Trophoblast cell (in vitro differentiated cells and primary cell): ENCODE data around the gene DBR1.
A peak's percentile ranks its signal among the peaks of the same experiment; 100 is the strongest.

Source experiments
- DNase-seq, 2 donors: peaks; one replicate each; pipeline ENCODE4 v3.0.0-alpha.2; 2016
- H2AFZ ChIP-seq: 2 replicates; pipeline ENCODE4 v1.6.1; 2013; ENCODE audit warnings: low read length, moderate library complexity, mild to moderate bottlenecking; ENCODE audit not compliant: insufficient read depth, poor library complexity
- H2AK5ac ChIP-seq: 2 replicates; pipeline ENCODE4 v1.6.1; 2013; ENCODE audit warnings: mild to moderate bottlenecking, low read length
- H2BK120ac ChIP-seq: 2 replicates; pipeline ENCODE4 v1.6.1; 2013; ENCODE audit warnings: low read length, mild to moderate bottlenecking, moderate library complexity; ENCODE audit not compliant: insufficient read depth, poor library complexity
- H2BK12ac ChIP-seq: 2 replicates; pipeline ENCODE4 v1.6.1; 2013; ENCODE audit warnings: mild to moderate bottlenecking, low read length, moderate library complexity
- H2BK5ac ChIP-seq: 2 replicates; pipeline ENCODE4 v1.6.1; 2013; ENCODE audit warnings: low read length, low read depth, moderate library complexity, mild to moderate bottlenecking; ENCODE audit not compliant: poor library complexity
- H3K14ac ChIP-seq: 2 replicates; pipeline ENCODE4 v1.6.1; 2013; ENCODE audit warnings: mild to moderate bottlenecking, low read length
- H3K18ac ChIP-seq: 2 replicates; pipeline ENCODE4 v1.6.1; 2013; ENCODE audit warnings: mild to moderate bottlenecking, low read length
- H3K23ac ChIP-seq: 2 replicates; pipeline ENCODE4 v1.6.1; 2013; ENCODE audit warnings: low read length
- H3K27ac ChIP-seq: 2 replicates; pipeline ENCODE4 v1.5.1; 2013; ENCODE audit warnings: low read depth, mild to moderate bottlenecking, inconsistent platforms, low read length, moderate library complexity
- H3K27me3 ChIP-seq: 2 replicates; pipeline ENCODE4 v1.6.1; 2013; ENCODE audit warnings: inconsistent platforms, mild to moderate bottlenecking, low read length, moderate library complexity; ENCODE audit not compliant: insufficient read depth
- H3K36me3 ChIP-seq, 2 experiments: 1 replicate in 1 of 2; 2 replicates in 1 of 2; pipeline ENCODE4 v1.6.1; 2013; ENCODE audit warnings: low read length in 2 of 2, mild to moderate bottlenecking in 2 of 2, moderate library complexity in 1 of 2; ENCODE audit not compliant: insufficient read depth in 2 of 2, control insufficient read depth in 1 of 2
- H3K4ac ChIP-seq: 2 replicates; pipeline ENCODE4 v1.6.1; 2013; ENCODE audit warnings: low read depth, mild to moderate bottlenecking, low read length, moderate library complexity
- H3K4me1 ChIP-seq, 2 experiments: 1 replicate in 1 of 2; 2 replicates in 1 of 2; pipeline ENCODE4 v1.6.1; 2013; ENCODE audit warnings: low read length in 2 of 2, mild to moderate bottlenecking in 2 of 2, moderate library complexity in 1 of 2; ENCODE audit not compliant: insufficient read depth in 2 of 2, control insufficient read depth in 1 of 2
- H3K4me2 ChIP-seq: 2 replicates; pipeline ENCODE4 v1.6.1; 2013; ENCODE audit warnings: inconsistent platforms, mild to moderate bottlenecking, low read length, moderate library complexity
- H3K4me3 ChIP-seq: 2 replicates; pipeline ENCODE4 v1.5.1; 2013; ENCODE audit warnings: mild to moderate bottlenecking, low read depth, low read length, inconsistent platforms
- H3K79me1 ChIP-seq: one replicate; pipeline ENCODE4 v1.6.1; 2013; ENCODE audit warnings: low read length
- H3K79me2 ChIP-seq: 2 replicates; pipeline ENCODE4 v1.6.1; 2013; ENCODE audit warnings: low read length, mild to moderate bottlenecking; ENCODE audit not compliant: control insufficient read depth, insufficient read depth, poor library complexity
- H3K9ac ChIP-seq: 2 replicates; pipeline ENCODE4 v1.6.1; 2013; ENCODE audit warnings: mild to moderate bottlenecking, low read length
- H3K9me3 ChIP-seq: 2 replicates; pipeline ENCODE4 v1.6.1; 2013; ENCODE audit warnings: low read depth, mild to moderate bottlenecking, control low read depth, inconsistent platforms, low read length; ENCODE audit not compliant: insufficient read depth
- H4K12ac ChIP-seq: 2 replicates; pipeline ENCODE4 v1.6.1; 2013; ENCODE audit warnings: low read depth, mild to moderate bottlenecking, low read length, moderate library complexity
- H4K8ac ChIP-seq: 2 replicates; pipeline ENCODE4 v1.6.1; 2013; ENCODE audit warnings: low read depth, mild to moderate bottlenecking, low read length, moderate library complexity
- H4K91ac ChIP-seq: one replicate; pipeline ENCODE4 v1.6.1; 2013; ENCODE audit warnings: low read depth, mild to moderate bottlenecking, low read length, moderate library complexity
- WGBS: extraction: QIAGEN DNeasy Blood & Tissue Kit; methylation state at CpG from one replicate; pipeline ENCODE4 v1.1.7; 2013; ENCODE audit warnings: missing lambda C conversion rate; ENCODE audit not compliant: insufficient read length, insufficient coverage; ENCODE audit errors: extremely low coverage; 5-methylcytosine and 5-hydroxymethylcytosine counted together

Gene DBR1

DNA sequence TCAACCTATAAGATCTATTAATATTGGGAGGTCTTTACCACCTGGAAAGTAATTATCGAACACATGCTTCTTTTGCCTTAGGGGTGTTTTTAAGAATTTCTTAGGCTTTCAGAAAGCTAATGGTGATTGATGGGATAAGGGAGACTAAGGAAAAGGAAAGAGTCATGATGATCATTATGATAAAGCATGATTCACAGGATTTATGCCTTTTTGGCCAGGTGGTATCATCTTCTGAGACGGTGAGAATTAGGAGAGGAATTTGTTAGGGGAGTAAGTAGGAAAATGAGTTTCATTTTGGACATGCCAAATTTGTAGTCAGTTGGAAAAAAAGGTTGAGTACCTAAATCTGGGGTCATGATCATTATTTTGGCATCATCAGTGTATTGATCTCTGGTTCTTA lies 21.3 kb upstream of the DBR1 start:
- Histone ChIP-seq H2BK12ac (no peak overlapping the region), H2BK5ac (no peak overlapping the region), H3K4ac (no peak overlapping the region), H4K12ac (no peak overlapping the region), H2BK120ac (no peak overlapping the region), H3K23ac (no peak overlapping the region), H3K27me3 (no peaks in the 10 kb centered on the region), H3K4me2 (no peak overlapping the region), H3K9me3 (no peaks in the 10 kb centered on the region), H3K36me3 (peaks cover 1 to 2% of the 10 kb centered on the region in 2 experiments), H2AK5ac (no peak overlapping the region), H3K4me3 (no peak overlapping the region), H3K79me1 (no peaks in the 10 kb centered on the region), H3K18ac (no peak overlapping the region), H3K27ac (no peak overlapping the region), H3K14ac (no peak overlapping the region), H4K8ac (no peak overlapping the region), H3K79me2 (peaks cover 5% of the 10 kb centered on the region), H3K4me1 (no peaks in the 10 kb centered on the region), H2AFZ (no peak overlapping the region), H3K9ac (no peak overlapping the region), H4K91ac (no peak overlapping the region)
- WGBS, result no CpG with 5 or more reads among the region's 2 CpGs
- no peak for DNase-seq

DNA sequence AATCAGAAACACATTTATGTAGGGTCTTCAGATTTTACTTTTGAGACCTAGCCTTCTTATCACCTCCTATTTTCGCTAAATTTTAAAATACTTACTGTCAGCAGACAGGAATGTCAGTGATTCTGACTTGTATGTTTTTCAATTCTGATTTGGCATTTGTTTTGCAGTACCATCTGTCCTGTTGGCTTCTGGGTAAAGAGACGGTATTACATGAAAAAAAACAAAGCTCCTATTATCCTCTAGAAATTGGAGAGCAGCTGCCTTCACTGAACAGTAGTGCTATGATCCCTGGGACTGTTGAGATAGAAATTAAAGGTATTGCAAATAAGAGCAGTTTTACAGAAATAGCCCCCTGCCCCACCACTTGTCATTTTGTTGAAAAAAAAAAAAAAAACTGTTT lies 20.8 kb upstream of the DBR1 start:
- Histone ChIP-seq H3K9me3 (no peaks in the 10 kb centered on the region), H2BK5ac (no peak overlapping the region), H3K4ac (no peak overlapping the region), H4K12ac (no peak overlapping the region), H3K9ac (no peak overlapping the region), H4K91ac (no peak overlapping the region), H2AK5ac (no peak overlapping the region), H2AFZ (no peak overlapping the region), H2BK120ac (no peak overlapping the region), H3K23ac (no peak overlapping the region), H2BK12ac (no peak overlapping the region), H3K4me2 (no peak overlapping the region), H3K18ac (no peak overlapping the region), H3K4me1 (no peaks in the 10 kb centered on the region), H3K14ac (no peak overlapping the region), H4K8ac (no peak overlapping the region), H3K36me3 (peaks cover 1 to 2% of the 10 kb centered on the region in 2 experiments), H3K79me1 (no peaks in the 10 kb centered on the region), H3K79me2 (peaks cover 5% of the 10 kb centered on the region), H3K27ac (no peak overlapping the region), H3K27me3 (no peaks in the 10 kb centered on the region), H3K4me3 (no peak overlapping the region)
- no peak for DNase-seq
- WGBS, result no CpG with 5 or more reads among the region's 2 CpGs

DNA sequence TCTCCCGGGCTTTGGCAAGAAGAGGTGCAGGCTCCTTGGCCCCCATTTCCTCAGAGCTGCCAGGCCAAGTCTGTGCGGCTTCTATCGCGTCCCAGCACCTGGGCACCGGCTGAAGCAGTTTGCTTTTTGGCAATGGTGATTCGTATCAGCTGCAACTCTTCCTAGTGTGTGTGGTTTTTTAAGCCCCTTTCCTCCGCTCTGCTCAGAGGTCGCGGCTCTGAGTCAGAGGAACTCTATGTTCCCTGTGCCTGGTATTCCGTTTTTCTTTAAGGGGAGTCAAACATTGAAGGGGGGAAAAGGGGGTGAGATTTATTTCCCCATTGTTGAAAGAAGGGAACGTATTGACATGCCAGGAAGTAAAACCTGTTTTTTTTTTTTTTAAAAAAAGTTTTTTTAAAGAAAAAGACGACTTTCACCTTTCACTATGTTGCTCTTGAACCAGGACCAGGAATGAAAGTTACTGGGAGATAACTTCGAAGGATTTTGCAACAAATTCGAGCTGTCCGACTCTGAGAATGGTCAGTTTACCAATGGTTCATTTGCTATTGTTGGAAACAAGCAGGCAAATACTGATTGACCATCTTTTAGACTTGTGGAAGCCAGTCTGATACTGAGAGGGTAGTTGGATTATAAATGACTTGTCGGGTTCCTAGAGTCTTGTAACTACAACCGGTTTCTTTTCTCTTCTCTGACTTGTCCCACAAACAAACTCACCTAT lies 13.5 kb upstream of the DBR1 start:
- Histone ChIP-seq H2BK5ac (no peak overlapping the region), H3K27me3 (no peaks in the 10 kb centered on the region), H3K79me2 (peaks cover 10% of the 10 kb centered on the region), H4K8ac (peak overlapping the region; percentile 96), H2AFZ (peak overlapping the region; percentile 95), H3K14ac (peak overlapping the region; percentile 98), H3K4me1 (peaks cover 2 to 3% of the 10 kb centered on the region in 2 experiments), H4K12ac (no peak overlapping the region), H3K18ac (no peak overlapping the region), H2AK5ac (no peak overlapping the region), H3K9ac (peak overlapping the region; percentile 89), H3K36me3 (peaks cover 1 to 2% of the 10 kb centered on the region in 2 experiments), H3K9me3 (no peaks in the 10 kb centered on the region), H3K27ac (peak overlapping the region; percentile 93), H3K4me3 (peak overlapping the region; percentile 91), H3K79me1 (peaks cover 8% of the 10 kb centered on the region), H4K91ac (no peak overlapping the region), H3K4me2 (peak overlapping the region; percentile 67), H2BK12ac (no peak overlapping the region), H3K4ac (peak overlapping the region; percentile 71), H3K23ac (no peak overlapping the region), H2BK120ac (no peak overlapping the region)
- no CpG with 5 or more reads among the region's 17 CpGs for WGBS
- DNase-seq, result peak; percentile 6 to 52

DNA sequence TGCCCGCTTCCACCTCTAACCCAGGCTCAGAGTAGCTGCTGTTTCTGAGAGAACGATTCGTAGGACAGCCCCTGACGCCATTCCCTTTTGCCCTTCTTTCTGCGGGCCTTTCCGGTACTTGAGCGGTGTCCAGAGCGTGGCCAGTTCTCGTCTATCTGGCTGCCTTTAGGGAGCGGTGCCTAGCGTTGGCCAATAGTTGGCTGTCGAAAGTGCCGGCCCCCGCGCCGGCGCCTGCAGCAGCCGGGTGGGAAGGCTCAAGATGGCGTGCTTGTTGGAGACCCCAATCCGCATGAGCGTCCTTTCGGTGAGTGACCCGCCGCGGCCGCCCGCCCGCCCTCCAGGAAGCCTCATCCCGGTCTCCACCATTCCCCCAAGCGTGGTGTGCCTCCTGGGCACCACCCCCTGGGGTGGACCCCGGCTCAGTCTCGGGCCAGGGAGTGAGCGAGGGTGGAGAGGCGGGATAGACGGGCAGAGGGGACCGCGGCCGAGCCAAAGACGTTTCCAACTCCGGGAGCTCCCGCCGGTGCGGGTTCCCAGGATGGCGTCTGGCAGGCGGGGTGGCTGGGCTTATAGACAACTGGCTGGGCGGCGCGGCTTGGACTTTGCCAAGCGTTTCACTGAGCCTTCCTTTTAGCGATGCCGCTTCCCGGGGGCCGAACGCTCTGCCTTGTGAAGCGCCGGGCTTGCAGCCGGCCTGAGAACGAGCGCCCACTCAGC lies 12.7 kb upstream of the DBR1 start, which contains the start of gene ARMC8:
TSS of gene ARMC8 (plus strand) at position 6 of the 717 bp plus-strand sequence. CDS start at position 260, 254 bp downstream.
- DNase-seq, result peak; percentile 64 to 91
- peak within 1 kb of the TSS; percentile 71 for H4K12ac ChIP-seq

More for the DNA sequence above, 12.7 kb upstream of the DBR1 start, which contains the start of gene ARMC8:
- Histone ChIP-seq H4K91ac (peak within 1 kb of the TSS; percentile 98), H3K4ac (peak within 1 kb of the TSS; percentile 95), H3K4me3 (peak within 1 kb of the TSS; percentile 91), H2BK12ac (peak within 1 kb of the TSS; percentile 85), H3K14ac (peak within 1 kb of the TSS; percentile 98), H3K79me2 (peaks cover 8% of the 10 kb centered on the region), H3K4me2 (peak within 1 kb of the TSS; percentile 57), H3K9ac (peak within 1 kb of the TSS; percentile 89), H3K79me1 (peaks cover 8% of the 10 kb centered on the region), H3K9me3 (no peaks in the 10 kb centered on the region), H2BK5ac (peak within 1 kb of the TSS; percentile 98), H3K4me1 (peaks cover 2 to 3% of the 10 kb centered on the region in 2 experiments), H2BK120ac (peak within 1 kb of the TSS; percentile 99), H4K8ac (peak within 1 kb of the TSS; percentile 96), H2AK5ac (no peak within 1 kb of the TSS), H3K18ac (peak within 1 kb of the TSS; percentile 98), H3K27me3 (no peaks in the 10 kb centered on the region), H3K36me3 (peaks cover under 1 to 1% of the 10 kb centered on the region in 2 experiments), H3K27ac (peak within 1 kb of the TSS; percentile 93), H2AFZ (peak within 1 kb of the TSS; percentile 95), H3K23ac (no peak within 1 kb of the TSS)
- no CpG with 5 or more reads among the region's 59 CpGs for WGBS
